Body of pancreas (tissue), 4 donors: ENCODE measurements around the gene LAMC2.

ENCODE experiments used
- POLR2A ChIP-seq, 3 donors: fragments of 450-650 bp; IDR thresholded peaks; one replicate each; pipeline ENCODE4 v1.6.1; 2016; ENCODE audit warnings: antibody characterized with exemption in 3 of 3, mild to moderate bottlenecking in 2 of 3
- TF ChIP-seq, protein P1 (sequence below), 7 experiments: fragments of 450-650 bp in 4 of 7; fragments of 200-600 bp in 3 of 7; sonication (generic) in 3 of 7; IDR thresholded peaks; one replicate each; pipeline ENCODE4 v1.5.1; 2016 to 2019; ENCODE audit warnings: antibody characterized with exemption in 7 of 7

DNA sequence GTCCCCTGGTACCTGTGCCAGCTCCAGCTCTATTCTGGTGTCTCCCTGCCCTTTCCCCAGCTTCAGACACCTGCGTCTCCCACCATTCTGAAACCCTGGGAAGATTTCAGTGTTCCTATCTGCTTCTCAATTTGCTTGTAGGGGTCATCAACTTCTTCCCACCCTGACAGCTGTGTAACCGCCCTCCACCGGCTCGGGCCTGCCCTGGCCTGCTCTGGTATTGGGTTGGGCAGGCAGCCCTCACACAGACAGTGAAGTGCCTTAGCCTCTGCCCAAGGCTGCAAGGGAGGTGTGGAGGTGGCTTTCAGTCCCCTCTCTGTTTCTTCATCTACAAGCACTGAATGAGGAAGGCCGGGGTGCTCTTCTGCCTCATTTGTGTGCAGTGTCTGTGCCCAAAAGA lies 97.2 kb downstream of the LAMC2 start:
- TF ChIP-seq, protein P1, sequence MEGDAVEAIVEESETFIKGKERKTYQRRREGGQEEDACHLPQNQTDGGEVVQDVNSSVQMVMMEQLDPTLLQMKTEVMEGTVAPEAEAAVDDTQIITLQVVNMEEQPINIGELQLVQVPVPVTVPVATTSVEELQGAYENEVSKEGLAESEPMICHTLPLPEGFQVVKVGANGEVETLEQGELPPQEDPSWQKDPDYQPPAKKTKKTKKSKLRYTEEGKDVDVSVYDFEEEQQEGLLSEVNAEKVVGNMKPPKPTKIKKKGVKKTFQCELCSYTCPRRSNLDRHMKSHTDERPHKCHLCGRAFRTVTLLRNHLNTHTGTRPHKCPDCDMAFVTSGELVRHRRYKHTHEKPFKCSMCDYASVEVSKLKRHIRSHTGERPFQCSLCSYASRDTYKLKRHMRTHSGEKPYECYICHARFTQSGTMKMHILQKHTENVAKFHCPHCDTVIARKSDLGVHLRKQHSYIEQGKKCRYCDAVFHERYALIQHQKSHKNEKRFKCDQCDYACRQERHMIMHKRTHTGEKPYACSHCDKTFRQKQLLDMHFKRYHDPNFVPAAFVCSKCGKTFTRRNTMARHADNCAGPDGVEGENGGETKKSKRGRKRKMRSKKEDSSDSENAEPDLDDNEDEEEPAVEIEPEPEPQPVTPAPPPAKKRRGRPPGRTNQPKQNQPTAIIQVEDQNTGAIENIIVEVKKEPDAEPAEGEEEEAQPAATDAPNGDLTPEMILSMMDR (IDR thresholded peaks at IDR 0.05), result no peak
- no peak for TF ChIP-seq POLR2A (IDR thresholded peaks at IDR 0.05)
